ENCODE data around the gene C19orf12. TPM values are rescaled to one million over a fixed set of nuclear protein-coding genes. Genes with fewer than 3 reads are reported as not detected.

The C19orf12 gene
- total RNA-seq, 1 experiment from 2014 or later = 17.5 TPM

DNA sequence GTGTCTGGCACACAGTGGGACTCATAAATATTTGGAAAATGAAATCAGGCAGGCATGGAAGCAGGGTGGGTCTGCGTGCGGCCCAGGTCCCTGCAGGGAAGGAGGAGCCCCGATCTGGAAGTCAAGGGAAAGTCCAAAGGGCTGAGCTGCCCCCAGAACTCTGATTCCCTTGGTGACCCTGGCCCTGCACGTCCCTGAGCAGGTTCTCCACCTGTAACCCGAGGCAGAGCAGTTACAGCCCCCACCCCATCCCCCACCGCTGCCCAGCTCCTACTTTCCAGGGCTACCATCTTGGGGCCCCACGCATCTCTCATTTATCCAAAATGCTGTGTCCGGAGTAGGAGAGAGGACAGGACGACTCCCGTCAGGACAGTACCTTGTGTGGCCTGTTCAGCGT lies 47.7 kb downstream of the C19orf12 start:
- no peaks in the 10 kb centered on the region for H3K9me3 Mint-ChIP-seq
- Histone ChIP-seq H3K27me3 (ENCODE audit: insufficient read depth, low read length) (no peaks in the 10 kb centered on the region), H3K18ac (ENCODE audit: insufficient read length, low read depth, low read length) (no peak overlapping the region), H4K91ac (ENCODE audit: insufficient read length, low read depth, low read length) (no peak overlapping the region), H3T11ph (ENCODE audit: low read length) (no peak overlapping the region), H2BK12ac (ENCODE audit: insufficient read length, low read depth, low read length) (no peak overlapping the region), H2AFZ (ENCODE audit: low read length) (no peak overlapping the region), H3K79me2 (ENCODE audit: insufficient read depth, low read length) (peaks cover 2% of the 10 kb centered on the region; the same call in 1 of the 2 replicates), H4K5ac (ENCODE audit: insufficient read length, low read depth, low read length) (no peak overlapping the region), H4K8ac (replicated peaks; ENCODE audit: insufficient read length, low read depth, low read length) (no peak overlapping the region), H3K23ac (ENCODE audit: insufficient read length, low read depth, low read length) (no peak overlapping the region), H3K9me3 (ENCODE audit: control insufficient read depth, low read depth, low read length) (no peaks in the 10 kb centered on the region), H3K56ac (ENCODE audit: insufficient read length, low read depth, low read length) (no peak overlapping the region), H2BK5ac (ENCODE audit: insufficient read length, low read length) (no peak overlapping the region), H3K4me1 (ENCODE audit: insufficient read depth, low read length) (peaks cover 8% of the 10 kb centered on the region; the same call in 1 of the 2 replicates), H3K23me2 (ENCODE audit: insufficient read length, low read depth, low read length, poor library complexity, severe bottlenecking) (peaks cover 14% of the 10 kb centered on the region), H2BK120ac (ENCODE audit: low read depth, low read length, poor library complexity, severe bottlenecking) (no peak overlapping the region), H3K4me2 (ENCODE audit: insufficient read depth, insufficient read length, low read length) (no peak overlapping the region), H2AK5ac (ENCODE audit: insufficient read length, low read length) (no peak overlapping the region), H3K79me1 (ENCODE audit: insufficient read depth, low read depth, low read length, poor library complexity, severe bottlenecking) (no peaks in the 10 kb centered on the region), H3K14ac (ENCODE audit: insufficient read depth, low read length) (no peak overlapping the region), H3K9ac (ENCODE audit: extremely low read depth, insufficient read length, low read length) (no peak overlapping the region), H3K27ac (ENCODE audit: insufficient read length, low read depth, low read length) (no peak overlapping the region), H3K4ac (ENCODE audit: low read depth, low read length) (no peak overlapping the region), H2BK20ac (ENCODE audit: low read depth, low read length, poor library complexity, severe bottlenecking) (no peak overlapping the region), H2BK15ac (ENCODE audit: low read depth, low read length) (no peak overlapping the region), H4K20me1 (ENCODE audit: control insufficient read depth, insufficient read depth, insufficient read length) (no peaks in the 10 kb centered on the region)
- peak overlapping the region; percentile 73 to 86; a peak in 3 of 5 replicates for H3K4me3 Mint-ChIP-seq
- peaks cover 0 to 8% (median 2%) of the 10 kb centered on the region in 3 experiments; a peak in 5 of 7 replicates for H3K36me3 Mint-ChIP-seq (ENCODE audit: insufficient read depth in 1 of 3, low read depth in 3 of 3)
- no CpG with 5 or more reads among the region's 11 CpGs for WGBS (ENCODE audit: extremely low coverage, insufficient read length, low lambda C conversion rate)
- H3K4me1 Mint-ChIP-seq = peaks cover 11 to 20% of the 10 kb centered on the region in 2 experiments
- TF ChIP-seq, protein P1, sequence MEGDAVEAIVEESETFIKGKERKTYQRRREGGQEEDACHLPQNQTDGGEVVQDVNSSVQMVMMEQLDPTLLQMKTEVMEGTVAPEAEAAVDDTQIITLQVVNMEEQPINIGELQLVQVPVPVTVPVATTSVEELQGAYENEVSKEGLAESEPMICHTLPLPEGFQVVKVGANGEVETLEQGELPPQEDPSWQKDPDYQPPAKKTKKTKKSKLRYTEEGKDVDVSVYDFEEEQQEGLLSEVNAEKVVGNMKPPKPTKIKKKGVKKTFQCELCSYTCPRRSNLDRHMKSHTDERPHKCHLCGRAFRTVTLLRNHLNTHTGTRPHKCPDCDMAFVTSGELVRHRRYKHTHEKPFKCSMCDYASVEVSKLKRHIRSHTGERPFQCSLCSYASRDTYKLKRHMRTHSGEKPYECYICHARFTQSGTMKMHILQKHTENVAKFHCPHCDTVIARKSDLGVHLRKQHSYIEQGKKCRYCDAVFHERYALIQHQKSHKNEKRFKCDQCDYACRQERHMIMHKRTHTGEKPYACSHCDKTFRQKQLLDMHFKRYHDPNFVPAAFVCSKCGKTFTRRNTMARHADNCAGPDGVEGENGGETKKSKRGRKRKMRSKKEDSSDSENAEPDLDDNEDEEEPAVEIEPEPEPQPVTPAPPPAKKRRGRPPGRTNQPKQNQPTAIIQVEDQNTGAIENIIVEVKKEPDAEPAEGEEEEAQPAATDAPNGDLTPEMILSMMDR (conservative IDR thresholded peaks at IDR 0.05) = no peak
- peaks cover 12% of the 10 kb centered on the region for H3K27me3 Mint-ChIP-seq (ENCODE audit: low read depth)
- no peak overlapping the region; a peak in 2 of 7 replicates for H3K27ac Mint-ChIP-seq
- no peak for DNase-seq
